EL (cell line): ENCODE measurements around the gene PIH1D1.
A peak's percentile ranks its signal among the peaks of the same experiment; 100 is the strongest.

Experiments used
- DNase-seq: peaks from one replicate; pipeline ENCODE4 v3.0.0-alpha.2; 2016

The PIH1D1 gene

DNA sequence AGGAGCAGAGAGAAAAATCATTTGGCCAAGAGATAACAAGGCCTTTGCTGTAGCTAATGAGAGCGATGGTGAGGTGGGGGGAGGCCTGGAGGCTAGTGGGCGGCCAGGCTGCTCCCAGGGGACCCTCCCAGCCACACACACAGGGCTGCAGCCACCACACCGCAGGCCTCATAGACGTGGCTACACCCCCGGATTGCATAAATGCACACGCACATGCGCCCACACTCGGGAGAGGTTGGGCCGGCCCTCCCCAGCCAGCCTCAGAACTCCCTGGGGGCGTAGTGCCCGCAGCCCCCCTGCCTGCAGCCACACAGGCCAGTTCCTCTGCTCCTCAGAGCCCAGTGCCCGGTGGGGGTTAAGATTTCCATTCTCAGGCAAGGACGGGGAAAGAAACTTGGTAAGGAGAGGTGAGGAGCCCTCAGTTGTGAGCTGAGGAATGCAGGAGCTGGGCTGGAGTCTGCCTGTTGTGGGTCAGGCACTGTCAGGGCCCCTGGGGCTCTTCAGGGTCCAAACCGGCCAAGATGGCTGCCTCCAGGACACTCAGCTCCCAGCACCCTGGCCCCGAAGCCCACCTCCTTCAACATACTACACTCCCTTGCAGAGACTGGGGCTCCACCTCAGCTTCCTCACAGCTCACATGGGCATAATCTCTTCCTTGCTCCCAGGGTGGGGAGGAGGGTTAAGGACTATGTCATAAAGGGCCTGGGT is 36.4 kb downstream of the PIH1D1 start:
- no peak for DNase-seq

DNA sequence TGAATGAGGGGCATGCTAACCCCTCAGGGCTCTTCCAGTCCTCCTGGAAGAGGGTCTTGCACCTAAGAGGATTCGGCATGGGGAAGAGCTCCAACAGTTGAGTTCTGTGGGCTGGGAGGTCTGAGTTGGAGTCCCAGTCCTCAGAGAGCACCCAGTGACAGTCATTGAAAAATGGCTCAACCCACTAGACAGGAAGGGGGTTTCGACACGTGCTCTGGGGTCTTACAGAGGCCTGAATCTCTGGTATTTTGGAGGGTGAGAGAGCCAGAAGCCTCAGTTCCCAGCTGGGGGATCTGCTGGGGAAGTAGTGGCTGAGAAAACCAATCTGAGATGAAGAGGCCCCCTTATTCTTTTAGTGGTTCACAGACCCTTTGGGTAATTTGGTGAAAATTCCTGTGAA is 37.4 kb downstream of the PIH1D1 start:
- DNase-seq = no peak

DNA sequence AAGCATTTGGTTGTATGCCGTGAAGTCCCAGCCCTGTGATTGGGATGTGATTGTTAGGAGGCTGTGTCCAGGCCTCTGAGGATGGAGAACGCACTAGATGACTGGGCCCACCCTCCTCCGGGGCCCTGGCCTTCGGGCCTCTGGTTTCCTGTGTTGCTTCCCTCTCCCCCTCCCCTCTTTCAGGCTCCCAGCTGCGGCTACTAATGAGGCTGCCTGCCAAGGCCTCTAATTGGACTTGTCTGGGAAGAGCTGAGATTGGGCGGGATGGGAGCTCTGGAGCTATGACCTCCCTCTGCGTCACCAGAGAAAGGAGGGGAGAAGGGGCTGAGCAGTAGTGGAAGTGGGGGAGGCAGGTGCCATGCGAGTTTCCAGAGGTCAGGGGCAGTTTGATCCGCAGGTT is 38.3 kb downstream of the PIH1D1 start:
- no peak for DNase-seq

DNA sequence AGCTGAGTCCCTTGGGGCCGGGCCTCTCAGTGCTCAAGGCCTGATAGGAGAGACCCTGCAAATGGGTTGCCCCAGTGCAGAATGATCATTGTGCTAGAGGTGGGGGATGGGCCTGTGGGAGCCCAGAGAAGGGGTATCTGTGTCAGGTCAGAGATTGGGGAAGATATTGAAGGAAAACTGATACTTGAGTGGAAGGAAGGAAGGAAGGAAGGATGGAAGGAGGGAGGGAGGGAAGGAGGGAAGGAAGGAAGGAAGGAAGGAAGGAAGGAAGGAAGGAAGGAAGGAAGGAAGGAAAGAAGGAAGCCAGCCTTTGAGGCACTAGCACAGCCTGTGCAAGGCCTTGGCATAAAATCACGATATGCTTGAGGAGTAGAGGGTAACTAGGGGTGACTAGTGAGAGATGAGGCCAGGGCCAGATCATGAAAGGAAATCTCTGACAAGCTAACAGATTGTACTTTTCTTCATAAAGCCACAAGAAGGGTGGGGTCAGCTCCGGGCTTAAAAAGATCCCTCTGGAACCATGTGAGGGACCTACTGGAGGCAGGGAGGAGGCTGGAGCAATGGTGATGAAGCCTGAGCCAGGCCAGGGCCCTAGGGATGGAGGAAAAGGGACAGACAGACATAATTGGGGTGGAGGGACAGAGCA is 39.8 kb downstream of the PIH1D1 start:
- DNase-seq = no peak

DNA sequence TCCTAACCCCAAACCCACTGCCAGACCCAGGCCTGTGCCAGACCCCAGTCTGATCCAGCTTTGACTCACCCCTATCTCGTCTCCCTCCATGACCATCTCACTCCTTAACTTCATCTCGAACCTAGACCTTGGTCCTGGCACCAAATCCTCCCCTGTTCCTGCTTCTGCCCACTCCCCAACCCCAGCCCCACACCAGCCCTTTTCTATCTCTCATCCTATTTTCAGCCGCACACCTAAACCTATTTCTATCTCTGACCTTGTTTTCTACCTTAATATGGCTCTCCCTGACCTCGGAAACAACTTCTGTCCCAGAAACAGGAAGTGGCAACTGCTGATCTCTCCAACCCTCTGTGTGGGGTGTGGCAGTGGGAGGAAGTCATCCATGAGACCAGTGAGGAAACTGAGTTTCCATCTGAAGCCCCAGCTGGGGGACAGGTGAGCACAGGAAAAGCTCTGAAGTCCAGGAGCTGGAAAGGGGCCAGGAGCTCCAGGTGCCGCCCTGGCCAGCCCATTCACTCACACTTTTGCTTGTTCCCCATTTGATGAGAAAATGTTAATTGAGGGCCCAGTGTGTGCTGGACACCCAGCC is 42.1 kb downstream of the PIH1D1 start:
- no peak for DNase-seq

DNA sequence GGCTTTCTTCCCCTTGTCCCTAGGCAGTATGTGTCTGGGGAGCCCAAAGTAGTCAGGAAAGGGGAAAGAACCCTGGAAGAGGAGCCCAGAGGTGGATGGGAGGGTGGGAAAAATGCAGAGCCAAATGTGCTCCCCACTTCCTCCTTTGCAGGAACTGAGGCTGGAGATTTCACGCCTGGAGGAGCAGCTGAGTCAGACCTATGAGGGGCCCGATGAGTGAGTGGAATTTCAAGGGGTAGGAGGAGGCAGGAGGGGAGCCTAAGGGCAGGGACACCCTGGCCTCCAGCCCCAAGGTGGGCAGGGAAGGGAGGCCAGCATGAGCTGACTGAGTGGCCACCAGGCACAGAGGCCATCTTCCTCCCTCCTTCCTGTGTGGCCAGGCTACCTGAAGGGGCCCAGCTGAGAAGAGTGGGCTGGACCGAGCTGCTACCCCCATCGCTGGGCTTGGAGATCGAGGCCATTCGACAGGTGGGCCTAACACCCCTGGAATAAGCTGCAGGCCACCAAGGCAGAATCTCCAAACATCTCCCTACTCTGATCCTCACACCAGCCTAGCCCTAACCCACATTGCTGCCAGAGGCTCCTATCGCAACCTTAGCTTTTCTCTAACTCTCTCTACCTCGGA is 42.7 kb downstream of the PIH1D1 start:
- DNase-seq = peak; percentile 43

DNA sequence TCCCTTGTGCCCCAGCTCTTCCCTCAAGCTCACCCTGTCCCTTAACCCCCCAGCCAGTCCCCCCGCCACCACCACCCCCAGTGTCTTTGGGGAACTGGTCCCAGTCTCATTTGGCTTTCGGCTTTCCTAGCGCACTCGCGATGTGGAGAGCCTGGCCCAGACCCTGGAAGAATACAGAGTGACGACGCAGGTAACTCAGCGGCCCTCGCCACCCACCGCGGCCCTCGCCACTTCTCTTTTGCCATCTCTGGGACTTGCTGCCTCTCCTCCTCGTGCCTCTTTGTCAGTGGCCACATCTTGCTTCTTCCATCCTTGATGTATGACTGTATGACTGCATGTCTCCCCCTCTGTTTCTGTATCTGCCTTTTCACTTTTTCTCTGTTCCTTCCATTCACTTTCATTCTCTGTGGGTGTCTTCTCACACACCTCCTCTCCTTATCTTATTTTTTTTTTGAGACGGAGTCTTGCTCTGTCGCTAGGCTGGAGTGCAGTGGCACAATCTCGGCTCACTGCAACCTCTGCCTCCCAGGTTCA is 44.1 kb downstream of the PIH1D1 start:
- DNase-seq = no peak

DNA sequence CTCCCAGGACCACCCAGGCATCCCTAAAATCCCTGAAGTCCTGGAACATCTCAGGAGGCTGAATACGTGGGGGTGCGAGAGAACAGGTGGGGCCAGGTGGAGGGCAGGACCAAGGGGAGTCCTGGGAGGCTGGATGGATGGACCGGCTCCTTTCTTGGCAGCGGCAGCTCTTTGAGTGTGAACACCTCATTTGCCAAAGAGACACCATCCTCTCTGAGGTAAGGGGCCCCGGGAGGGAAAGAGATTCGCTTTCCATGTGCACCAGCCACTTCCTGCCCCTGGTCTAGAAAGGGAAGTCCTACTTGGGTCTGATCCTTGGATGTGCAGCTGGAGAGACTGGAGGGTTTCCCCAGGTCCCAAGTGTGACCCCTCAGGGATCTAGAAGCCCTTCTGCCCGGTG is 44.5 kb downstream of the PIH1D1 start:
- no peak for DNase-seq

DNA sequence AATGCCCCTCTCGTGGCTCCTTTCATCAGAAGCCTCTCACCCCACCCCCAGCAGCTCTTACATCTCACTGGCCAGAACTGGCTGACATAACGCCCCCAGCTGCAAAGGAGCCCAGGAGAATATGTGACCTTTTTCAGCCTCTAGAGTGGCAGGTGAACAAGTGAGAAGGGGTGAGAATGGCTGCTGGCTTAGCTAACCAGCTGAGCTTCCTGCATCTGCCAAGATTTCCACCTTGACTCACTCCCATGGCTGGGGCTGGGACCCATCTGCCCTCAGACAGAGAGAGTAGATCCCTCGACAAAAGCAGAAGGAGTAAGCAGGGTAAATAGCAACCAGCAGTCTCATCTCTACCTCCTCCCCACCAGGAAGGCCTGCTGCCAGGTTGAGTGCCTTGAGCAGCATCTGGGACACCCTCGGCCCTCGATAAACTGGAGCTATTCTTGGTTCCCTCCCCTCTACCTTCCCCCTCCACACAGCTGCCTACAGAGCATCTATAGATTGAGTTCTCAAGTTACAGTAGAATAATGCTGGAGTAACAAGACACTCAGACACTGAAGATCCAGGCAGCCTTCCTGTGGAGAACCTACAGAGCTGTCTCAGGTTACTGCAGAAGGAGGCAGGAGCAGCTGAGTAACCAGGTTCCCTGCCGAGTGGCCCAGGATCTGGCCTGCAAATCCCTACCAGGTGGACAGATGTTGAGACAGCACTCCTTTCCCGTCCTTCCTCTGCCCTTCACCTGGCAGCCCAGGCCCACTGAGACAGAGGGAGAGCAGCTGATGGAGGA is 48.0 kb downstream of the PIH1D1 start:
- DNase-seq = no peak

DNA sequence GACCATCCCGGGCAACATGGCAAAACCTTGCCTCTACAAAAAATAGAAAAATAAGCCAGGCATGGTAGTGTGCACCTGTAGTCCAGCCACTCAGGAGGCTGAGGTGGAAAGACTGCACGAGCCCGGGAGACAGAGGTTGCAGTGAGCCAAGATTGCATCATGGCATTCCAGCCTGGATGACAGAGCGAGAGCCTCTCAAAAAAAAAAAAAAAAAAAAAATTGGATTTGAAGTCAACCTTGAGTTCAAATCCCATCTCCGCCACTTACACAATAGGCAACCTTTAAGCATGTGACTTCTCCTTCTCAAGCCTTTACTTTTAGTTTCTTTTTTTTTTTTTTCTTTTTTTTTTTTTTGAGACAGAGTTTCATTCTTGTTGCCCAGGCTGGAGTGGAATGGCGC is 51.6 kb downstream of the PIH1D1 start:
- DNase-seq = peak; percentile 24

DNA sequence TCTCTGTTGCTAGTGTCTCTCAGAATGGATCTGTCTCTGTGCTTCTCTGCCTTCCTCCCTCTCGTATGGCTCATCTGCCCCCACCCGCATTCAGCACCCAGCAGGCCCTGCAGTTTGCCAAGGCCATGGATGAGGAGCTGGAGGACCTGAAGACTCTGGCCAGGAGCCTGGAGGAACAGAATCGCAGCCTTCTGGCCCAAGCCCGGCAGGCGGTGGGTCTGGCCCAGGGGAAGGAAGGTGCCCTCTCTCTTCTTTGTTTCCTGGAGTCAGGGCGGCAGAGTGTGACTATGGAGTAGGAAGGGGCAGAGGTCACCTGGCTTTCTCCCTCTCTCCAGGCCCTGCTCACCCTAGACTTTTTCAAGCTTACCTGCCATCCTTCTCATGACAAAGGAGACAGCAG is 52.7 kb downstream of the PIH1D1 start:
- no peak for DNase-seq

DNA sequence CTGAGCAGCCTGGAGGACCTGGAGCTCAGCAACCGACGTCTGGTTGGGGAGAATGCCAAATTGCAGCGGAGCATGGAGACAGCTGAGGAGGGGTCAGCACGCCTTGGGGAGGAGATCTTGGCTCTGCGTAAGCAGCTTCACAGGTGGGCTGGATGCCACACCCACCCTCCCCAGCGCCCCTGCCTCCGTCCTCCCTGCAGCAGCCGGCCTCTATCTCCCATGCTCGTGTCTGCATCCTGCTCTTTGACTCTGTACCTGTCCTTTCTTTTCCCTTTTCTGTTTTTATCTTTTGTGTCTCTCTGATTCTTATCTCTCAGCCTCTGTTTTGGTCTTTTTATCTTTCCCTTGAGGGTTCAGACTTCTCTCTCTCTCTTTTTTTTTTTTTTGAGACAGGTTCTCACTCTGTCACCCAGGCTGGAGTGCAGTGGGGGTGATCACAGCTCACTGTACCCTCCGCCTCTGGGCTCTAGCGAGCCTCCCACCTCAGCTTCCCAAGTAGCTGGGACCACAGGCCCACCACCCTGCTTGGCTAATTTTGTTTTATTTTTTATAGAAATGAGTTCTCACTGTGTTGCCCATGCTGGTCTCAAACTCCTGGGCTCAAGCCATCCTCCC is 53.5 kb downstream of the PIH1D1 start:
- DNase-seq = no peak

DNA sequence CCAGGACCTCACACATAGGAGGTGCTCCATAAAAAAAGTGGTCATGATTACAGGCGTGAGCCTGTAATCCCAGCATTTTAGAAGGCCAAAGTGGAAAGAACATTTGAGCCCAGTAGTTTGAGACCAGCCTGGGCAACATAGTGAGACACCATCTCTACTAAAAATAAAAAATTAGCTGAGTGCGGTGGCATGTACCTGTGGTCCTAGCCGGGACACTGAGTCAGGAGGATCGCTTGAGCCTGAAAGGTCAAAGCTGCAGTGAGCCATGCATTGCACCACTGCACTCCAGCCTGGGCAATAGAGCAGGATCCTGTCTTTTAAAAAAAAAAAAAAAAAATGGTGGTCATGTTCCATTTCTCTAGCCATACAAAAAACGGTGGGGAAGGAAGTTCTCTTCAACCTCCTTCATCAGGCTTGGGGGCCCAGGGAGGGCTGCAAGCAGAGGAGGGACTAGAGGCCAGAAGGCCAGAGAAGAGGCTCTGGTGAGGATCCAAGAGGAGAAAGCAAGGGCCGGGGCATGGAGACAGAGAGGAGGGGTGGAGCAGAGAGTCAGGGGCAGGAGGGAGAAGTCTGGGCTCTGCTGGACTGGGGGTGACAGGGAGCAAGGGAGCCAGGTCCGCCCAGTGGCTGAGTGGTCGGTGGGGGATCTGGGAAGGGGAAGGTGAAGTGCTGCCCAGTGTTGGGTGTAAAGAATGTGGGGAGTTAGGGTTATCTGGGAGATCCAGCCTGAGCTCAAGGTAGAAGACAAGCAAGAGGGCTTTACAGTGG is 54.7 kb downstream of the PIH1D1 start:
- DNase-seq = no peak
